ENCODE results near the gene FXYD2.

DNA sequence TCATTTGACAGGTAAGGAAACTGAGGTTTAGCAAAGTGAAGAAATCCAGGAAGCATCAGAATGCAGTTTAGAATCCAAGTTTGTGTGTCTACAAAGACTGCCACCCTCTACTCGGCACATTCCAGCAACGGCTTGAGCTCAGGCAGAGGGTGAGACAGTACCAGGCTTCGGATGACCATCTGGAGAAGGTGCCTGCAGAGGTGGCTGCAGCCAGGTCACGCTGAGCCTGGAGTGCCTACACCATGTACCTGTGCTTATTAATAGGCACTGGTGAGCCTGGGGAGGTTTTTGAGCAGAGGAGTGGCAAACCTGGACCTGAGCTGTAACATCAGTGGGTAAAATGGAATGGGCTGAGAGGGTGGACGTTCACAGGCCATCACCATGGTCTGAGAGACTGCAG is 47.2 kb upstream of the FXYD2 start:
- TF ChIP-seq, protein P1, sequence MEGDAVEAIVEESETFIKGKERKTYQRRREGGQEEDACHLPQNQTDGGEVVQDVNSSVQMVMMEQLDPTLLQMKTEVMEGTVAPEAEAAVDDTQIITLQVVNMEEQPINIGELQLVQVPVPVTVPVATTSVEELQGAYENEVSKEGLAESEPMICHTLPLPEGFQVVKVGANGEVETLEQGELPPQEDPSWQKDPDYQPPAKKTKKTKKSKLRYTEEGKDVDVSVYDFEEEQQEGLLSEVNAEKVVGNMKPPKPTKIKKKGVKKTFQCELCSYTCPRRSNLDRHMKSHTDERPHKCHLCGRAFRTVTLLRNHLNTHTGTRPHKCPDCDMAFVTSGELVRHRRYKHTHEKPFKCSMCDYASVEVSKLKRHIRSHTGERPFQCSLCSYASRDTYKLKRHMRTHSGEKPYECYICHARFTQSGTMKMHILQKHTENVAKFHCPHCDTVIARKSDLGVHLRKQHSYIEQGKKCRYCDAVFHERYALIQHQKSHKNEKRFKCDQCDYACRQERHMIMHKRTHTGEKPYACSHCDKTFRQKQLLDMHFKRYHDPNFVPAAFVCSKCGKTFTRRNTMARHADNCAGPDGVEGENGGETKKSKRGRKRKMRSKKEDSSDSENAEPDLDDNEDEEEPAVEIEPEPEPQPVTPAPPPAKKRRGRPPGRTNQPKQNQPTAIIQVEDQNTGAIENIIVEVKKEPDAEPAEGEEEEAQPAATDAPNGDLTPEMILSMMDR (IDR thresholded peaks at IDR 0.05), result no peak
- TF ChIP-seq POLR2AphosphoS5 (IDR thresholded peaks at IDR 0.05; ENCODE audit: insufficient read depth in 1 of 2, low read depth in 1 of 2) (no peak), POLR2A (IDR thresholded peaks at IDR 0.05) (no peak)

Measured in vagina (tissue), 2 donors.